NB4 (cell line): ENCODE measurements around the gene CDCA7.

Experiments used
- CTCF ChIP-seq: IDR thresholded peaks from one replicate; pipeline ENCODE4 v1.5.1; 2012; ENCODE audit warnings: low read depth, low read length
- POLR2A ChIP-seq: IDR thresholded peaks from 2 replicates; pipeline ENCODE4 v1.6.1; 2011; ENCODE audit warnings: mild to moderate bottlenecking; ENCODE audit not compliant: insufficient read length; ENCODE audit errors: extremely low read depth

GRCh38 chr2:173354073-173354581, 545 bp upstream of the CDCA7 start:
- TF ChIP-seq CTCF: no peak
- TF ChIP-seq POLR2A: peak; percentile 21
